Thymus (tissue), 11 donors: ENCODE data around the gene KRTAP5-6. TPM values are rescaled to one million over a fixed set of nuclear protein-coding genes. Genes with fewer than 3 reads are reported as not detected.

Experiments used
- DNase-seq, 9 donors: peaks; one replicate each; pipeline ENCODE4 v3.0.0-alpha.2; 2013; ENCODE audit warnings: low spot score in 9 of 9, low read depth in 6 of 9, missing footprints in 1 of 9
- H3K27ac ChIP-seq, 2 donors: one replicate each; pipeline ENCODE4 v1.5.1; 2013; ENCODE audit warnings: control low read depth in 1 of 2, low read depth in 1 of 2, low read length in 1 of 2, mild to moderate bottlenecking in 1 of 2, moderate library complexity in 1 of 2
- H3K27me3 ChIP-seq, 2 donors: one replicate each; pipeline ENCODE4 v1.5.1; 2013; ENCODE audit warnings: low read length in 1 of 2; ENCODE audit not compliant: control insufficient read depth in 2 of 2, insufficient read depth in 1 of 2
- H3K36me3 ChIP-seq, 2 donors: one replicate each; pipeline ENCODE4 v1.5.1; 2013; ENCODE audit warnings: low read length in 1 of 2, mild to moderate bottlenecking in 1 of 2, moderate library complexity in 1 of 2; ENCODE audit not compliant: control insufficient read depth in 2 of 2, insufficient read depth in 2 of 2
- H3K4me1 ChIP-seq, 2 donors: one replicate each; pipeline ENCODE4 v1.5.1; 2013; ENCODE audit warnings: low read length in 2 of 2; ENCODE audit not compliant: control insufficient read depth in 2 of 2, insufficient read depth in 2 of 2
- H3K4me3 ChIP-seq, 2 donors: one replicate each; pipeline ENCODE4 v1.5.1; 2013; ENCODE audit warnings: low read length in 2 of 2, control low read depth in 1 of 2, mild to moderate bottlenecking in 1 of 2
- H3K9me3 ChIP-seq, 2 donors: one replicate each; pipeline ENCODE4 v1.5.1; 2013; ENCODE audit warnings: low read length in 1 of 2, mild to moderate bottlenecking in 1 of 2; ENCODE audit not compliant: control insufficient read depth in 2 of 2, insufficient read depth in 1 of 2
- WGBS: extraction: QIAGEN DNeasy Blood & Tissue Kit; methylation state at CpG from one replicate; pipeline ENCODE4 v1.1.7; 2013; 5-methylcytosine and 5-hydroxymethylcytosine counted together
- polyA plus RNA-seq: library from polyadenylated mRNA; stranded (reverse); fragments of 200-250 nt; gene quantifications from one replicate; pipeline ENCODE4 v1.2.3, GENCODE V29; 2013
- total RNA-seq: library from RNA; stranded (reverse); fragments of 120-200 nt; gene quantifications from one replicate; pipeline ENCODE4 v1.2.4, GENCODE V29; 2013
- donor health status: healthy.

KRTAP5-6 gene
- total and polyA plus RNA-seq, 2 donors = not detected

DNA sequence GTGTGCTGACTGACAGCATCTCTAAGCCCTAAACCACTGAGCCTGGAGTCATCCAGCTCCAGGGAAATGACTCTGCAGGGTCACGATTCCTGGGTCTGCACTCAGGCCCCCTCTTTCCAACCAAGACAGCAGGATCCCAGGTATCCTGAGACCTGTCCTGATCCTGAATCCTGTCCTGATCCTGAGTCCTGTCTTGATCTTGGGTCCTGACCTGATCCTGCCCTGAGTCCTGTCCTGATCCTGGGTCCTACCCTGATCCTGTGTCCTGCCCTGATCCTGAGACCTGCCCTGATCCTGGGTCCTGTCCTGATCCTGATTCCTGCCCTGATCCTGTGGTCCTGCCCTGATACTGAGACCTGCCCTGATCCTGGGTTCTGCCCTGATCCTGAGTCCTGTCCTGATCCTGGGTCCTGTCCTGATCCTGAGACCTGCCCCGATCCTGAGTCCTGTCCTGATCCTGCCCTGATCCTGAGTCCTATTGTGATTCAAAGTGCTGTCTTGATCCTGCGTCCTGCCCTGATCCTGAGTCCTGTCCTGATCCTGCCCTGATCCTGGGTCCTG, 1.4 kb upstream of the KRTAP5-6 start:
- WGBS = over 99% methylated on average over 3 of the region's 3 CpGs
- Histone ChIP-seq H3K4me1 (peaks cover 0 to 14% of the 10 kb centered on the region in 2 donors), H3K27ac (no peak overlapping the region), H3K4me3 (no peak overlapping the region), H3K36me3 (no peaks in the 10 kb centered on the region), H3K27me3 (peaks cover 5 to 23% of the 10 kb centered on the region in 2 donors), H3K9me3 (peaks cover 0 to 3% of the 10 kb centered on the region in 2 donors)
- DNase-seq = no peak

- Histone ChIP-seq H3K27me3 (peaks cover 0 to 4% of the 10 kb centered on the region in 2 donors), H3K4me3 (no peak overlapping the region), H3K27ac (no peak overlapping the region), H3K9me3 (peaks cover 0 to 12% of the 10 kb centered on the region in 2 donors), H3K36me3 (no peaks in the 10 kb centered on the region), H3K4me1 (peaks cover 0 to 10% of the 10 kb centered on the region in 2 donors)
- WGBS = 93% methylated on average over 5 of the region's 5 CpGs
- DNase-seq = no peak
Observed at GRCh38 chr11:1699771-1700170, 2.8 kb downstream of the KRTAP5-6 start.

- Histone ChIP-seq H3K9me3 (peaks cover 0 to 14% of the 10 kb centered on the region in 2 donors), H3K36me3 (no peaks in the 10 kb centered on the region), H3K27me3 (no peaks in the 10 kb centered on the region), H3K4me1 (peaks cover 0 to 10% of the 10 kb centered on the region in 2 donors), H3K27ac (peak overlapping the region in 1 of 2 donors; percentile 80), H3K4me3 (no peak overlapping the region)
- 33% methylated on average over 10 of the region's 10 CpGs for WGBS
- DNase-seq = peak in 1 of 9 donors; percentile 41
Observed at GRCh38 chr11:1701091-1701807, 4.3 kb downstream of the KRTAP5-6 start.

- no peak for DNase-seq
- H3K27ac ChIP-seq = no peak overlapping the region
- peaks cover 0 to 20% of the 10 kb centered on the region in 2 donors for H3K9me3 ChIP-seq
- no peaks in the 10 kb centered on the region for H3K36me3 ChIP-seq
- peaks cover 0 to 10% of the 10 kb centered on the region in 2 donors for H3K4me1 ChIP-seq
- WGBS = 98% methylated on average over 10 of the region's 10 CpGs
- H3K27me3 ChIP-seq = peaks cover 0 to 4% of the 10 kb centered on the region in 2 donors
- H3K4me3 ChIP-seq = no peak overlapping the region
Observed at GRCh38 chr11:1702506-1702905, 5.5 kb downstream of the KRTAP5-6 start.

GRCh38 chr11:1703146-1703545, 6.2 kb downstream of the KRTAP5-6 start:
- H3K27me3 ChIP-seq = peaks cover 0 to 4% of the 10 kb centered on the region in 2 donors
- DNase-seq = no peak
- peaks cover 0 to 10% of the 10 kb centered on the region in 2 donors for H3K4me1 ChIP-seq
- peaks cover 0 to 20% of the 10 kb centered on the region in 2 donors for H3K9me3 ChIP-seq
- 94% methylated on average over 6 of the region's 6 CpGs for WGBS
- no peaks in the 10 kb centered on the region for H3K36me3 ChIP-seq
- H3K27ac ChIP-seq = no peak overlapping the region
- H3K4me3 ChIP-seq = no peak overlapping the region

DNA sequence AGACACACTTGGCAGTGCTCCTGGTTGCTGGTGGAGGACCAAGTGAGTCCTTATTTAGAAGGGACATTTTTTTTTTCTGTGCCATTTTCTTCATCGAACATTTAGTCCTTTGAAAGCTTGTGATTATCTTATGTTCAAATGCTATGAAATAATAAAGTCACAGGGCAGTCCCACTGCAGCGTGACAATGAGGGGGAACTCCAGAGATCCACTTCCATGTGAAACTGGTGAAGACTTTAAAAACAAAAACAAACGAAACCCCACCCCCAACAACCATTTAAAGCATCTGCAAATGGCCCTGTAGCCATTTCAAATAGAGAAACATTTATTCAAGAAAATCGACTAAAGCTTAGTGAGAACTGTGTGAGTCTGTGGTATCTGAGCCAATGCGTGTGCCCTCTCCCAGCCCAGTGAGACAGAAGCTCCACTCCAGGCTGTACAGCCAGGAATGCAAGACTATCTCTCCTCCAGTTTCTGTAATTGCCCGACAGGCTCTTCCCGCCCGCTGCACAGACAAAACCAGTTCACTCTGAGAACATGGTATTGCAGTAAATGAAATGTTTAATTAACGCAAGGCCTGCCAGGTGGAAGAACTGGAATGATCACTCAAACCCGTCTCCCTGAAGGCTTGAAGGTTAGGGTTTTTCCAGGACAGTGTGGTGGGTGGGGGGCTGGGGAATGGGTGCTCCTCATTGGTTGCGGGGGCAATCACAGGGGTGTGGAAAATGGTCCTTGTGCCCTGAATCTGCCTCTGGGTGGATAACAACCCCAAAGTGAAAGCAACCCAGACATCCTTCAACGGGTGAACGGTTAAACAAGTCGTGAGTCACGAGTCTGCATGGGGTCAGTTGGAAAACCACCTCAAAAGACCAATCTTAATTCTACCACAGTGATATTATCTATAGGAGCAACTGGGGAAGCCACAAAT, 8.4 kb downstream of the KRTAP5-6 start:
- Histone ChIP-seq H3K27me3 (peaks cover 0 to 4% of the 10 kb centered on the region in 2 donors), H3K36me3 (no peaks in the 10 kb centered on the region), H3K4me1 (peaks cover 0 to 10% of the 10 kb centered on the region in 2 donors), H3K4me3 (no peak overlapping the region), H3K9me3 (peaks cover 0 to 20% of the 10 kb centered on the region in 2 donors), H3K27ac (no peak overlapping the region)
- DNase-seq = peak in 1 of 9 donors; percentile 28
- WGBS = 87% methylated on average over 15 of the region's 15 CpGs

- WGBS = 94% methylated on average over 17 of the region's 17 CpGs
Observed at GRCh38 chr11:1706634-1707400, 9.8 kb downstream of the KRTAP5-6 start.

GRCh38 chr11:1707751-1708150, 10.8 kb downstream of the KRTAP5-6 start:
- Histone ChIP-seq H3K27ac (no peak overlapping the region), H3K36me3 (no peaks in the 10 kb centered on the region), H3K4me3 (no peak overlapping the region), H3K27me3 (peaks cover 0 to 4% of the 10 kb centered on the region in 2 donors), H3K9me3 (peaks cover 0 to 8% of the 10 kb centered on the region in 2 donors), H3K4me1 (no peaks in the 10 kb centered on the region)
- DNase-seq = no peak
- WGBS = 81% methylated on average over 4 of the region's 4 CpGs

More at GRCh38 chr11:1706634-1707400, 9.8 kb downstream of the KRTAP5-6 start:
- no peaks in the 10 kb centered on the region for H3K4me1 ChIP-seq
- H3K9me3 ChIP-seq = peaks cover 0 to 11% of the 10 kb centered on the region in 2 donors
- H3K36me3 ChIP-seq = no peaks in the 10 kb centered on the region
- DNase-seq = no peak
- peaks cover 0 to 4% of the 10 kb centered on the region in 2 donors for H3K27me3 ChIP-seq
- H3K4me3 ChIP-seq = no peak overlapping the region
- H3K27ac ChIP-seq = no peak overlapping the region
